Adipose tissue (tissue), 3 donors: Measurements from ENCODE around the gene CD58. TPM values are rescaled to one million over a fixed set of nuclear protein-coding genes. Genes with fewer than 3 reads are reported as not detected.
"Not testable (repeated sequence)": the region's sequence is repeated elsewhere in the genome, so short reads cannot be mapped to it uniquely, and the experiment has no call there.

Experiments used
- H3K27ac ChIP-seq: one replicate; pipeline ENCODE4 v1.5.1; 2013; ENCODE audit warnings: low read depth, low read length
- WGBS, 3 donors: extraction: QIAGEN DNeasy Blood & Tissue Kit; methylation state at CpG; one replicate each; pipeline ENCODE4 v1.1.7; 2013; 5-methylcytosine and 5-hydroxymethylcytosine counted together
- polyA plus RNA-seq, 3 donors: library from polyadenylated mRNA; stranded (reverse); fragments of 200-250 nt; gene quantifications; one replicate each; pipeline ENCODE4 v1.2.3, GENCODE V29; 2013
- donor health status: healthy with polysubstance abuse.
- donor health status: Bipolar disorder and iron deficiency.
- donor health status: healthy.

The CD58 gene
- polyA plus RNA-seq, 3 donors = 5.6 to 24.0 (median 19.0) TPM

- H3K27ac ChIP-seq = not testable (repeated sequence)
- WGBS, 3 donors = 68 to 77% (median 74%) methylated on average over 4 of the region's 4 CpGs
Measured at GRCh38 chr1:116595065-116595840, 24.4 kb upstream of the CD58 start.

DNA sequence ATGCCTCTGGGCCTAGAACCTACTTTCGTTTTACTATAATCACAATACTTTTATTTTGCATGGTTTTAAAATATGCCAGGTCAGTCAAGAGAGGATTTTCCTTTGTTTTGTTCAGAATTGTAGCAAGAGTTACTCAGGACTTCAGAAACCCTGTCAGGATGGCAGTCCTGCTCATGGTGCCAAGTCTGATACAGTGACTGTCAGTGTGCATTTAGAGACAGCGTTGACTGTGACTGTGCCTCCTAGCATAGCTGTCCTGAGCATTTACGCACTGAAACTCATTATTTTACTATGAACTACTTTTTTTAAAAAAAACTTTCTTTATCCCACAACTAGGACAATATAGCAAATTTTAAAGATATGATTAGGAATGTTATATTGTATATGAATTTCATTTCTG, 23.2 kb upstream of the CD58 start:
- 92 to 97% (median 96%) methylated on average over 3 of the region's 3 CpGs for WGBS, 3 donors
- not testable (repeated sequence) for H3K27ac ChIP-seq

GRCh38 chr1:116593401-116593800, 22.6 kb upstream of the CD58 start:
- WGBS, 3 donors = 93 to 100% (median 98%) methylated on average over 3 to 4 of the region's 5 CpGs
- not testable (repeated sequence) for H3K27ac ChIP-seq

- H3K27ac ChIP-seq = not testable (repeated sequence)
- 78 to 90% (median 79%) methylated on average over 6 to 7 of the region's 7 CpGs for WGBS, 3 donors
Measured at GRCh38 chr1:116591951-116592605, 21.3 kb upstream of the CD58 start.

DNA sequence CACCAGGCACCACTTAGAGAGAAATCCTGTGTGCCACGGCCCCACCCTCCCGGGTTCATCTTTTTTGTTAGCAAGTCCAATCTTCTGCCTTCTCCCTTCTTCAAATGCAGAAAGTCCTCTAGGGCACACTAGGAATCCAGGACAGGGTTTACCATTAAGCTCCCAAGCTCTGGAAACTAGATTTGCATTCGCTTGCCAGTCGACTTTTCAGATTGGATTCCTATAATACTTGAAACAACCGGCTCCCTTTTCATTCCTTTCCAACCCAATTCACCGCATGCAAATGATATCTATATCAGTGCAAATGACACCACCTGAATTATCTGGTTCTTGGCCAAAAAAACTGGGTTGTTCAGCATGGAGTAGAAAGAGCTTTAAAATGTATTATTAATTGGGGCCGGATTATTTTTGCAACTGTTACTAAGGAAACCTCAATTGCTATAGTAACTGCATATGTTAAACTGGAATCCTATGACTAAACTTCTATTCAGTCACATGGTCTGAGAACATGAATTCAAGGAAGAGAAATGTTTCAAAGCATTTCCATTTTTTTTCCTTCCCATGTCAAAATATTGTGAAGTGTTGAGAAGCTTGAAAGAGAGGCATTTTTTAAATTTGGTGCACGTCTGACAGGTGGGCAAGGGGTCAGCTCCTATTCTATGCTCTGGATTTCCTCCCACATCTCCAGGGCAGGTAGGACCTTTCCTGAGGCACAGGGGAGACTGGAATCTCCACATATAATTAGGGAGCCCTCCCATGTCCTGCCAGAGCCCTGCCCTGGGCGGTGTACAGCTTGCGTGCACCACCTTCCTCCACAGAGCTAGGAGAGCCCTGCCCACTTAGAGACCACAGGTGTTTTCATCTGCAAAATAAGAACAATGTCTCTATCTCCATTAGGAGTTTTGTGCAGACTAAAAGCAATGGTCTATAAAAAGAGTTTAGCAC, 20.5 kb upstream of the CD58 start:
- 77 to 92% (median 77%) methylated on average over 4 to 5 of the region's 10 CpGs for WGBS, 3 donors
- not testable (repeated sequence) for H3K27ac ChIP-seq

DNA sequence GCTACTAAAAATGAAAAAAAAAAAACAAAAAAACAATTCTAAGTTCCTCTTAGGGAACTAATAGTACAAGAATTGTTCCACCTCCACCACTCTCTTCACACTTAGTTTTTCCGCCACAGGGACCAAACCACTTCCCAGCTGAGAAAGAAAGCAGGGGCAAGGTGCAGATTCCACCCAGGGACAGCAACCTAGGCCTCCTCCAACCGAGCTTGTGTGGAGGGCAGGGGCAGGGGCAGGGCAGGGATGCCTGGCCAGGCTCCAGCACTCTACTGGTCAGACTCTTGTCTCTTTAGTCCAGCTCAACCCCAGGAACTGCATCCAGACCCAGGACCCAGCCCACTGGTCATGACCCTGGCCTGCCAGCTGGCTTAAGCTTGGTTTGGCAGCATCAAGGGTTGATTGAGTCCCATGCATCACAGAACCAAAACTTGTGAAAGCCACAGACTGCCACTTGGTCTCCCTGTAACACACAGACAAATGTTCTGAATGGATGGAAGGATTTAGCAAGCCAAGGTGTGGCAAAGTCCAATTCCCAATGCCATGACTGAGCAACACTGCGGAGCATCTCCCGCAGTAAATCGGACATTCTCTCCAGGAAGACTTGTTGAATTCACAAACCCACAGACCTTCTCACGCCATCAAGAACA, 19.7 kb upstream of the CD58 start:
- 80 to 87% (median 85%) methylated on average over 6 of the region's 6 CpGs for WGBS, 3 donors
- H3K27ac ChIP-seq = not testable (repeated sequence)

DNA sequence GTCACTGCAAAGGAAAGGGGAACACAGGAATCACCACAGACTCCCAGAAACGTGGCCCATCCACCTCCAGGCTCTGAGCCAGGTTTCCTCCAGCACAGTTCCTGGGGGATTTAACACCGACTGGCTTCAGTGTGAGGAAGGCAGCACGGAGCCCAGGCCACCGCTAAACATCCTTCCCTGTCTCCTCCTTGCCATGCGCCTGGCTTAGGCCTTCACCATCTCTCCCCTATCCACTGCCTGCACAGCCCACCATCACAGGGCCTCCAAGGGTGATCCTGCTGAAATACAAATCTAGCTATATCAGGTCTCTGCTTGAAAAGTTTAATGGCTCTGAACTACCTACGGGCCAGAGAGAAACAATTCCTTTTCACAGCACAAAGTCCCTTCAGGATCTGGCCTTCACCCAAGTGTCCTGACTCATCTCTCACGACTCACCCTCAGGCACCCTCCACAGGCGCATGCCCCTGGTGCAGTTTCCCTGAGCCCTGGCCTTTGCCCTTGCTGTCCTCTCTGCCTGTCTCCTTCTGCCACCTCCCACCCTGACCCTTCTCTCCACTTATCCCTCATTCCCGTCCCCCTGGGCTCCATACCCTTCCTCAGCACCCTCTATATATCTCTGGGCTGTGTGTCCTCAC, 18.4 kb upstream of the CD58 start:
- 55 to 66% (median 61%) methylated on average over 9 of the region's 9 CpGs for WGBS, 3 donors
- not testable (repeated sequence) for H3K27ac ChIP-seq

GRCh38 chr1:116587501-116588227, 16.8 kb upstream of the CD58 start:
- WGBS, 3 donors = 62 to 86% (median 65%) methylated on average over 5 of the region's 5 CpGs
- no peak overlapping the region for H3K27ac ChIP-seq

- no peak overlapping the region for H3K27ac ChIP-seq
- 80 to 84% (median 82%) methylated on average over 3 of the region's 3 CpGs for WGBS, 3 donors
Measured at GRCh38 chr1:116586741-116587143, 15.9 kb upstream of the CD58 start.

GRCh38 chr1:116585886-116586285, 15.1 kb upstream of the CD58 start:
- WGBS, 3 donors = 70 to 78% (median 77%) methylated on average over 1 of the region's 1 CpG
- no peak overlapping the region for H3K27ac ChIP-seq

- no peak overlapping the region for H3K27ac ChIP-seq
- WGBS, 3 donors = 33 to 90% (median 90%) methylated on average over 3 of the region's 3 CpGs
Measured at GRCh38 chr1:116581323-116581885, 10.6 kb upstream of the CD58 start.

GRCh38 chr1:116580446-116581322, 9.9 kb upstream of the CD58 start:
- 65 to 87% (median 83%) methylated on average over 7 of the region's 7 CpGs for WGBS, 3 donors

DNA sequence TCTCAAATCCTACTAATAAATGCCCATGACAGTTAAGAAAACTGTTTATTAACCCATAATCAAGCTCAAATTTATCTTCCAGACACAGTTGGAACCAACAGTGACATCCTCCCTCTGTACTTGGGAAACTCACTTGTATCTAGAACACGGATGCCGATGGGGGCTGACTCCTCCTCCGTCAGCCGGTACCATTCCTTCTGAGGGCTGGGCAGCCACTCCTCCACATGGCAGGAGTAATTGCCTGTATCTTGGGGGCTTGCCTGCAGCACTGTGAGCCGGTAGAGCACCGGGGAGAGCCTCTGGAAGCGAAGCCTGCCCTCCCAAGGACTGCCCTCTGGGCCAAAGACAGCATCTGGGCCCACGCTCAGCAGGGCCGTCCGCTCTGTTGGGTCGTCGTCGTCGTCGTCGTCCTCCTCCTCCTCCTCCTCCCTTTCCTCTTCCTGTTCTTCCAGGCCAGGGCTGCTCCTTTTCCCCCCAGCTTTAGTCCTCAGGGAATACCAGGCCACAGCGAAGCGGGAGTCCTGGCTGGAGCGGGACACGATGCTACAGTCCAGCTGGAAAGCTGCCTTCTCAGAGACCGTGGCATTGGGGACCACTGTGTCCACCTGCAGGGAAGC, 8.5 kb upstream of the CD58 start:
- no peak overlapping the region for H3K27ac ChIP-seq
- 45 to 70% (median 61%) methylated on average over 20 to 21 of the region's 21 CpGs for WGBS, 3 donors

More at GRCh38 chr1:116580446-116581322, 9.9 kb upstream of the CD58 start:
- H3K27ac ChIP-seq = no peak overlapping the region

- no peak overlapping the region for H3K27ac ChIP-seq
- WGBS, 3 donors = 85 to 94% (median 94%) methylated on average over 1 of the region's 1 CpG
Measured at GRCh38 chr1:116578581-116578980, 7.8 kb upstream of the CD58 start.

- no peak overlapping the region for H3K27ac ChIP-seq
- 69 to 78% (median 70%) methylated on average over 5 of the region's 5 CpGs for WGBS, 3 donors
Measured at GRCh38 chr1:116577759-116578314, 7.0 kb upstream of the CD58 start.
